Suppressor macrophage treated with lipopolysaccharide for 4 hours (primary cell): Measurements from ENCODE around the gene GORASP2.
"Not testable (repeated sequence)": the region's sequence is repeated elsewhere in the genome, so short reads cannot be mapped to it uniquely, and the experiment has no call there.

Experiments used
- DNase-seq: peaks from one replicate; pipeline ENCODE4 v3.0.0-alpha.2; 2020

Gene GORASP2

DNA sequence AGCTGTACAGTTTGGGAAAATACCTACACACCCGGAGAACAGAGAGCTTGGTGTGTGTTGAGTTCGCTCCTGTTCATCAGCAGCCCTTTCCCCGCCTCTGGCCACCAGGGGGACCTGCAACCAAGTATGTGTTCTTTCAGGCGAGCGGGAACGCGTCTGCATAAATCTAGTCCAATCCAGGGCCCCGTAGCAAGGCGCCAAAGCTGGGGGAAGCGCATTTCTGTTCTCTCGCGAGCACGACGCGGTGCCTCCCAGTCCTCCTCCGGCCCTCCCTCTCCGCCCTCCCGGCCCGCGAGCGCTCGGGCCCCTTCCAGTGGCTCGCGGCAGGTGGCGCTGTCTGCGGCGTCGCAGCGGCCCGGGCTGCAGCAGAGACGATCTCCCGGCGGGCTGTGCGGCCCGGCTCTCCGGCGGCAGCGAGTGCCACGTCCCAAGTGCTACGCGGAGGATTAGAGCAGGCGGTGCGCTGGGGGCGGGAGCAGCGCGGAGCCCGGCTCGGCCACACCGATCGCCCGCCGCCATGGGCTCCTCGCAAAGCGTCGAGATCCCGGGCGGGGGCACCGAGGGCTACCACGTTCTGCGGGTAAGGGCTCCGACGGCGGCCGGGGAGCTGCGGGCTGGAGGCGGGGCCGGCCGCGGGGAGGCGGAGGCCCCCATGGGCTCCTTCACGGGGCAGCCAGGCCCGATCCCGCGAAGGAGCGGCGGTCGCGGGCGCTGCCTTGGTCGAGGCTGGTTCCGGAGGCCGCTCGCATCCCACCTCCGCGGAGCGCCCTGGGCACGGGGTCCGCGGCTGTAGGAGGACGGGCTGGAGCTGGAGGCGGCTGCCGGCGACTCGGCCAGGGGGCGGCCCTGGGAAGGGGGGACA lies at the start of gene GORASP2:
TSS of gene GORASP2 (plus strand) at position 430 of the 862 bp plus-strand sequence. CDS start at position 518, 88 bp downstream.
- peak; percentile 99 for DNase-seq

DNA sequence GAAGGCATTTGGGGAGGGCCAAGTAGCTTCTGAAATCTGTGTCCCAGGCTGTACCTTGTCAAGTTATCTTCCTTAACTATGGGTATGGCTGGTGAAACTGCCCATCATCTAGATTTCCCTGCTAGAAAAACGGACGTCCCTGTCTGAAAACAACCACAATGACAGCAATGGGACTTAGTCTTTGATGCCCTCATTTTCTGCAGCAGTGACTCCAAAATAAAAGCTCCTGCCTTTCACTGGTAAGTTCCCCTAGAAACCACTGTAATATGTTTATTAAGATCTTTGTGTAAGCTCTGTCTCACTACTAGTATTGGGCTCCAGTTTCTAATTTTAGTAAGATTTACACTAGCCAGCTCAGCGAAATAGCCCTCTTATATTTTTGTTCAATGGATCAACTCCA lies 47.2 kb upstream of the GORASP2 start:
- no peak for DNase-seq

DNA sequence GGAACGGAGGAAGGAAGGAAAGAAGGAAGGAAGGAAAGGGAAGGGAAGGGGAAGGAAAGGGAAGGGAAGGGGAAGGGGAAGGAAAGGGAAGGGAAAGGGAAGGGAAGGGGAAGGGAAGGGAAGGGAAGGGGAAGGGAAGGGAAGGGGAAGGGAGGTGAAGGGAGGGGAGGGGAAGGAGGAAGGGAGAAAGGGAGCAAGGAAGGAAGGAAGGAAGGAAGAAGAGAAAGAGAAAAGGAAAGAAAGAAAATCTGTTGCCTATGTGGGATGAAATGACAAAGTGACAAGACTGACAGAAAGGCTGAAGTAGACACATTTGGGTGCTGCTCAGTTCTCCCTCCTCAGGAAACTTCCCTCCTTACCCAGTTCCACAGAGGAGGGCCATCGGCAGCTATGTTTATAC lies 46.3 kb upstream of the GORASP2 start:
- no peak for DNase-seq

DNA sequence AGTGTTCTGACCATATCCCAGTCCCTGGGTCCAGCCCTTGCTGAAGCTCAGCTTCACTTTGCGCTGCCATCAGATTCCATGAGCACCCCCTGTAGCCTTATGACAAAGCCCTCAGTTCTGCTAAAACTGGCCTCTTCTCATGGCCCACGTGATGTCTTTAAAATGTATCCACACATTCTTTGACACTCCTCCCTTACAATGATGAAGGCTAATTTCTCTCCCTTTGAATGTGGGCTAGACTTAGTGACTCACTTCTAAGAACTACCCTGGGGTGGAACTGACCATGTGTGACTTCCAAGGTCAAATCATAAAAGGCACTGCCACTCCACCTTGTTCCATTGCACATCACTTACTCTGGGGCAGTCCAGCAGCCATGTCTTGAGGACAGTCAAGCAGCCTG lies 45.4 kb upstream of the GORASP2 start:
- DNase-seq, result no peak

DNA sequence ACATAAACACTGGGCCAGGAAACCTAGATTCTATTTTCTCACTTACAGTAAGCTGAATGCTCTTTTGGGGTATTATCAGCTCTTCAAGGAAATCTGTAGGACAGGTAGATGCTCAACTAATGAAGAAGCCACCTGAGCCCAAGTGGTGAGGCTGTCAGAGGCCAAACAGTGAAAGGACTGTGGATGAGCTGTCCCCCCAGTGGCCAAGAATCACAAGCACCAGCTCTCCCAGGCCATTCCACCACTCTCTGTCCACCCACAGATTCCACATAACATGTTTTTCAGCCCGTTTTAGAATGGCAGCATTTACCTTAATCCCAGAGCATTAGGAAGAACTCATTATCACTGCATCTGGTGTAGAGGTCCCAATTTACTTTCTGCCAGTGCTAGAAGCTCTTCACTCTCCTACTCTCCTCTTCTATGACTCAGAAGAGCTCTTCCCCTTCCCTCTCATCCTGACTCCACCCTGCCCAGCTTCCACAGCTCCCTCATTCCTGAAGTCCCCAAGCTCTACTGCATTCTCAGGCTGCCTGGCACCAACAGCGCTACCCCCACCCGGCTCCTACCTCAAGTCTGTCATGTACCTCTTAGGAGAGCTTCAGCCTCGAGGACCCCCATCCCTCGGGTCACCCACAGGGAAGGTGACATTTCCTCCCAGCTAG lies 43.8 kb upstream of the GORASP2 start:
- no peak for DNase-seq

DNA sequence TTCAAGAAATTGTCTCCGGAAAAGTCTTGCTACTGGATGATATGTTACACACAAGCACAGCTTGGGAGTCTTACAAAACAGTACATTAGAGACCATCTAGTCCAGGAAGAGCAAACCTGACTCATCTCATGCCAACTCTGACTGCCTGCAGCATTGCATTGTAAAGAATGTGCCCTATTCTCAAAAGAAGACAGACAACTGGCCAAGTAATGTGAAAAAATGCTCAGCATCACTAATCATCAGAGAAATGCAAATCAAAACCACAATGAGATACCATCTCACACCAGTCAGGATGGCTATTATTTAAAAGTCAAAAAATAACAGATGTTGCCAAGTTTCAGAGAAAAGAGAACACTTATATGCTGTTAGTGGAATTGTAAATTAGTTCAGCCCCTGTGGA lies 42.7 kb upstream of the GORASP2 start:
- DNase-seq, result no peak

DNA sequence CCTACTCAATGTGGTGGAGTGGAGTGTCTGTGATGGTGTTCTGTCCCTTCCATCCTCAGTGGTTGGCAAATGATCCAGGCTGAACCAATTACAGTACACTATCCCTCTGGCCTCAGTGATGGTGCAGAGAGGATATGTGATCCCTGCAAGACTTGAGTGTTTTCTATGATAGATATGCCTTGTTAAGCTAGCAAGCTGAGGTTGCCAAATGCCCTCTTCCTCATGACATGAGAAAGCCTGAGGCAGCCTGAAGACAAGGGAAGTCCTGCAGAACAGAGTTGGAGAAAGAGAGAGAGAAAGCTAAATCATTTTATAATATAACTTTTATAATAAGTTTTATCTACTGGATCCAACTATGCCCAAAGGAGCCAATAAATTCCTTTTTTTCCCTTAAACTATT lies 41.6 kb upstream of the GORASP2 start:
- no peak for DNase-seq

DNA sequence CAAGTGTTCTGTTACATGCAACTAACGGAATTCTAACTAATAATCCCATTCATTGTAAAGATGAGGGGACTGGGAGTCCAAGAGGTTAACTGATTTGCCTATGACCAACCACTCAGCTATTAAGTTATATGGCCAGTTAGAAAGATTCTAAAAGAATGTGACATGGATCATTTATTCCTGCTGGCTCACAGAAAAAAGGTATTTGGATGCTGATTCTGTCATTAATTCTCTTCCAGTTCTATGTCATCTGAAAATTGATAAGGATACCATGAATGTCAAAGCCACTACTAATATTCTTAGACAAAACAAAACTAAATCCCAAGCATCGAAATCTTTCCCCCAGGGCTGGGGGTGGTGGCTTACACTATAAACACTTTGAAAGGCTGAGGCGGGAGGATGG lies 41.2 kb upstream of the GORASP2 start:
- DNase-seq, result no peak

DNA sequence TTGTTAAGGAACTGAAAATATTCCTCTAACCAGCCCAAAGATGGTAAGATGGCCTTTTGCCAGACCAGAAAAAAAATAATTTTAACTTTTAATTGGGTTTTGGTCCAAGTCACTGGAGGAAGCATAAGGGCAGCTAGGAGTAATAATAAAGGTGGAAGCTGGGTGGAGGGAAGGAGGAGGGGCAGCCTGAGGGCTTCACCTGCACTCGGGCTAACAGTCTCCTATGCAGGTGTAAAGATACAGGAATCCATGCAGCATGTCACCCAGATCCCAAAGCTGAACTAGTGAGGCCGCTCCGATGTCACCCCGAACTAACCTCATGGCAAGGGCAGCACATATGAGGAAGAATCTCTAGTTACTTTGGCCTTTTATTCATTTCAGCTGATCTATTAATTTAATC lies 37.2 kb upstream of the GORASP2 start:
- DNase-seq, result no peak

DNA sequence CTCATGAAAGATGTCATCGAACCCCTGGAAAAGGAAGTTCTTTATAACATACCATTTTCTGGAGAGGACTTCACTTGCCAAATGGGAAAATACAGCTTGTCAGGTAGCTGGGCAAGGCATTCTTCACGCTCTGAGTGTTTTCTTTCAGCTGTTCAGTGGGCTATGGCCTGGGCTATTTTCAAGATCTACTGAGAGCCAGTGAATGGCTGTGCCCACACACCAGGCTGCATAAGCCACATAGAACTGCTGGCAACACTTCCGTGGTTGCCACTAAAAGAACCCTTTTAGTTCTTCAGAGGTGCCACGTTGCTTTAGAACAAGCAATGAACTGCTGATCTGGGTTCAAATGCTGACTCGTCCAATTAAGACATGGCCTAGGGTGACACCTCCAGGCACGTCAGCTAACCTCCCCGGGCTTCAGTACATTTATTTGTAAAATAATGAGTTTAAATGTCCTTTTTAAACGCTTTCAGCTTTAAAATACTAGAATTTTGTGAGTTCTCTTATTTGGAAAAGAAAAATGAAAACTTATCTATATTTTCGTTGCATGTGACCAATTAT lies 36.6 kb upstream of the GORASP2 start:
- DNase-seq, result no peak

DNA sequence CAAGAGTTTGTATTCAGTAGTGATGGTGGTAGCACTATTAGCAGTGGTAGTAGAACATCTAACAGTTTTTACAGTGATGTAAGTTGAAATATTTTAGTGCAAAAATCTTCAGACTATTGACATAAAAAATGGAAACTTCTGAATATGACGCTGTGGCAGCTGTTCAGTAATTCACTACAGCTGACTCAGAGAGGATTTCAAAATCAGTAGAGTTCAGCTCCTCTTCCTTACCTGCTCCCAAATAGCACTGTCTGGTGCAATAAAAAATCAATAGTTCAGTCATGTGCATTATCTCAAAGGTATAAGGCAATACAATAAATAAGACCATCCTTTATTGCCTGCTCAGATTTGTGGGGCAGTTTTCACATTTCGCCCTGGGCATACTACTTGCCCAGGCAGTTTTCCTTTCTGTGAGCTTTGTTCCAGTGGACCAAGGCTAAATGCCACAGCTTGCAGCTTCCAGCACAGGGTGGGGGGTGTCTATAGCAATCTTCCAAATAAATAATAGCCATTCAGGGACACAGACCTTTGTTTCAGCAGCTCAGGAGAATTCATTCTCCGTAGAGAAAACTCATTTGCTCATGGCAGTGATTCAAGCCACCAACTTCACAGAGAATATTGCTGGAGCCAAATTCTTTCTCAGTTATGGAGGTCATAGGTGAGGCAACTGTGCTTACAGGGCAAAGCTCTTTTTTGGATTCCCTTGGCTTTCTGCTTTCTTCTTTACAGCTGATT lies 33.9 kb upstream of the GORASP2 start:
- no peak for DNase-seq

DNA sequence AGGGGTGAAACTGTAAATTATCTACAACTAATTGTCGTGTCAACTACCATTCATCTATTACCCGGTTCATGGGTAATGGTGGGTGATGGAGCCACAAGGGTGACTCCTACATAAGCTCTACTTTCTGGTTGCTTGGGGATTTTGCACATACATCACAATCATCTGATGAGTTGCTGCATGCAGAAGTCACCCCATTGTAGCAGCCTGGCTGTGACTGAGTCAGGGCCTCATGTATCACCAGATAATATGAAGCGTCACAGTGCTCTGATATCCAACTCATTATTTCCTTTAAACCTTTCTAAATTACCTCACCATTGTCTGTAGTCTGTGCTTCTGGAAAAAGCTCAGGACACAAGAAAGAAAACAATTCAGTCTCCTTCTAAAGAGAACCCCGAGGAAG lies 32.4 kb upstream of the GORASP2 start:
- DNase-seq, result peak; percentile 8

DNA sequence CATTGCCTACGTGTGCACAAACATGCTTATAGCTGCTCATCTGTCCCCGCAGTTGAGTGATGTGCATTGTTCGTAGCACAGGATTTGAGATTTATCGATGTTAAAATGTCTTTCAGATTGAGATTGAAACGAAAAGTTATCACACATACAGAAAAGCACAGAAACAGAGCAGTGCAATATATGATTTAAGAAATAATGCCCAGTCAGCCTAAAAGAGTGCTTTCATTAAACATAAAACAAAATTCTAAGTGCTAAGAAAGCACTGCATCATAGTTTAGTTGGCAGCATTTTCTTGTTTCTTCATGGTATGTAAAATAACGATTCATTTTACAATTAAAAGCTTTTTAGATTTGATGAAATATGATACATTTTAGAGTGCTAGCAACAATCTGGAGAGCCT lies 31.9 kb upstream of the GORASP2 start:
- no peak for DNase-seq

DNA sequence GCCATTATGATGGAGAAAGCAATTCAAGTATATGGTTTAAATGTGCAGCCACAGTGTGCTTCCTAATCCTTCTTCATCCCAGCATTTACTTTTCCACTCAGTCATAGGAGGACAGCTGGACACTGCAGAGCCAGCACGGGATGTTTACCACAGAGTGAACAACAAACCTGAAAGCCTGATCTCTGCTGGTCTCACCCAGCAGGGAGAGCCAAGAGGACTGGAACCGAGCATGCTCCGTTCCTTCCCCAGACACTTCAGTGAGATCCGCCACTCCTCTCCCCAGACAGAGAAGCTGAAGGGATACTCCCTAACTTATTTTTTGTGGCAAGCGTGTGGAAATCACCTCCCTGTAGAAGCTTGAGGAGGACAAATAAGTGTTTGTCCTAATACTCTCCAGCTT lies 23.2 kb upstream of the GORASP2 start:
- no peak for DNase-seq

DNA sequence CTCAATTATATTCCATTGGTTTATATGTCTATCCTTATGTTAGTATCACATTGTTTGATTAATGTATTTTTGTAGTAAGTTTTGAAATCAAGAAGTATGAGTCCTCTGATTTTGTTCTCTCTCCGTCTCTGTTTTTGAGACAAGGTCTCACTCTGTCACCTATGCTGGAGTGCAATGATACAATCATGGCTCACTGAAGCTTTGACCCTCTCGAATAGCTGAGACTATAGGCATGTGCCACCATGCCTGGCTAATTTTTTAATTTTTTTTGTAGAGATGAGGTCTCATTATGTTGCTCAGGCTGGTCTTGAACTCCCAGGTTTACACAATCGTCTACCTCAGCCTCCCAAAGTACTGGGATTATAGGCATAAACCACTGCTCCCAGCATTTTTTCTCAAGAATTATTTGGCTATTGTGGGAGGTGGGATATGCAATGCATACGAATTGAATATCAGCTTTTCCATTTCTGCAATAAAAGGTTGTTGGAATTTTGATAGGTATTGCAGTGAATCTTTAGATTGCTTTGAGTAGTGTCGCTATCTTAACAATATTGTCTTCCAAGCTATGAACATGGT lies 17.7 kb upstream of the GORASP2 start:
- DNase-seq, result no peak

DNA sequence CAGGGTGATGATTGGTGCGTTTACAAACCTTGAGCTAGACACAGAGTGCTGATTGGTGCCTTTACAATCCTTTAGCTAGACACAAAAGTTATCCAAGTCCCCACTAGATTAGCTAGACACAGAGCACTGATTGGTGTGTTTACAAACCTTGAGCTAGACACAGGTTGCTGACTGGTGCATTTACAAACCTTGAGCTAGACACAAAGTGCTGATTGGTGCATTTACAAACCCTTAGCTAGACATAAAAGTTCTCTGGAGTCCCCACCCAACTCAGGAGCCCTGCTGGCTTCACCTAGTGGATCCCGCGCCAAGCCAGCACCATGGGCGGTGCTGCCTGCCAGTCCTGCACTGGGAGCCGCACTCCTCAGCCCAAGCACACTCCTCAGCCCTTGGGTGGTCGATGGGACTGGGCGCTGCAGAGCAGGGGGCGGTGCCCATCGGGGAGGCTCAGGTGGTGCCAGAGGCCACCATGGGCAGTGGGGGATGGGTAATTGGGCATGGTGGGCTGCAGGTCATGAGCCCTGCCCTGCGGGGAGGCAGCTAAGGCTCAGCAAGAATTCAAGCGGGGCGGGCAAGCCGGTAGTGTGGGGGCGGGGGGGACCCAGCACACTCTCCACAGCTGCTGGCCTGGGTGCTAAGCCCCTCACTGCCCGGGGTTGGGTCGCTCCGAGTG lies 13.9 kb upstream of the GORASP2 start:
- not testable (repeated sequence) for DNase-seq

DNA sequence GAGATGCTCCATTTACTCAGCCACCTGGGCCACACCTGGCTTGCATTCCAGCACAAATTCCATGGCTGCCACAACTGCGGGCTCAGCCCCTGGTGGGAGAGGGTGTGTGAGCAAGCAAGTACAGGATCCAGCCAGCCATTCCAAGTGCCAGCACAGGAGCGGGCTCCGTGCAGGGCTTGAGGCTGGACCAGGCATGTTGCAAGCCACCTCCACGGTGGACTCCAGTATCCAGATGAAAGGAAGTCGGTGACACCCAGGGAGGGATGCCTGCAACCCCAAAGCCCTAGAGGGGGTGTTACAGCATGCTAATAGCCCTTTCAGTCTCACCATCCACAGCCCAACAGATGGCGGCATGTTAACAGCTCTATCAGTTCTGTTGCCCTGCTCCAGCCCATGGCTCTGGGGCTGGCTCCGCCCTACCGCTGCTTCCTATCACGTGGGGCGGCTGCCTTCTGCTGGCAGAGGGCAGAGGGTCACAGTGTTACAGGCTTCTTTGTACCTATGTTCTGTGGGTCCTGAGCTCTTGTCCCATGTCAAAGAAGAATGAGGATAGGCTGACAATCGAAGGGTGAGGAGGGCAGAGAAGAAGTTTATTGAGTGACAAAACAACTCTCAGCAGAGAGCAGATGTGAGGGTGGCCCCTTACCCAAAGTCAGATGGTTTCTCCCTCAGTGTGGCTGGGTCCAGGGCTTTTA lies 11.7 kb upstream of the GORASP2 start:
- no peak for DNase-seq

DNA sequence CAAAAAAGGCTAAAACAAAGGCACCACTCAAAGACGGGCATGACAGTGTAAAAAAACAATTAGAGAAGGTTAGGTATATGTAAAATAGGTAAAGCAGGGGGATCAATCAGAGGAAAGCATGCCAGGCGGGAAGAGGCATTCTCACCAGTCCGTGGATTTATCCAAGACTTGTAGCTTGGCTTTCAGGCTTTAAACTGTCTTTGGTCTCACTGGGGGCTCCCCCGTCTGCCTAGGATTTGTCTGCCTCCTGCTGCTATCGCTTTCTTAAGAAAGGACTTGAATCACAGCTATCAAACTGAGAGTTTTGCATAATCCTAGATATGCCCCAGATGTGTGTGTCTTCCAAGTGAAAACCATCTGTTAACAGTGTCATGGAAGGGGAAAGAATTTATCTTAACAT lies 11.1 kb upstream of the GORASP2 start:
- DNase-seq, result no peak

DNA sequence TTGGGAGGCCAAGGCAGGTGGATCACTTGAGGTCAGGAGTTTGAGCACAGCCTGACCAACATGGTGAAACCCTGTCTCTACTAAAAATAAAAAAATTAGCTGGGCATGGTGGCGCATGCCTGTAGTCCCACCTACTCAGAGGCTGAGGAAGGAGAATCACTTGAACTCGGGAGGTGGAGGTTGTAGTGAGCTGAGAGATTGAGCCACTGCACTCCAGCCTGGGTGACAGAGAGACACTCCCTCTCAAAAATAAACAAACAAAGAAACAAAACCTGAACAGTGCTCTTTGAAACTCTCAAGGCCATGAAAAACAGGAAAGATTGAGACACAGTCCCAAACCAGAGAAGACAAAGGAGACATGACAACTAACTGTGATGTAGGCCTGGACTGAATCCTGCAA lies 7.2 kb upstream of the GORASP2 start:
- DNase-seq, result not testable (repeated sequence)

DNA sequence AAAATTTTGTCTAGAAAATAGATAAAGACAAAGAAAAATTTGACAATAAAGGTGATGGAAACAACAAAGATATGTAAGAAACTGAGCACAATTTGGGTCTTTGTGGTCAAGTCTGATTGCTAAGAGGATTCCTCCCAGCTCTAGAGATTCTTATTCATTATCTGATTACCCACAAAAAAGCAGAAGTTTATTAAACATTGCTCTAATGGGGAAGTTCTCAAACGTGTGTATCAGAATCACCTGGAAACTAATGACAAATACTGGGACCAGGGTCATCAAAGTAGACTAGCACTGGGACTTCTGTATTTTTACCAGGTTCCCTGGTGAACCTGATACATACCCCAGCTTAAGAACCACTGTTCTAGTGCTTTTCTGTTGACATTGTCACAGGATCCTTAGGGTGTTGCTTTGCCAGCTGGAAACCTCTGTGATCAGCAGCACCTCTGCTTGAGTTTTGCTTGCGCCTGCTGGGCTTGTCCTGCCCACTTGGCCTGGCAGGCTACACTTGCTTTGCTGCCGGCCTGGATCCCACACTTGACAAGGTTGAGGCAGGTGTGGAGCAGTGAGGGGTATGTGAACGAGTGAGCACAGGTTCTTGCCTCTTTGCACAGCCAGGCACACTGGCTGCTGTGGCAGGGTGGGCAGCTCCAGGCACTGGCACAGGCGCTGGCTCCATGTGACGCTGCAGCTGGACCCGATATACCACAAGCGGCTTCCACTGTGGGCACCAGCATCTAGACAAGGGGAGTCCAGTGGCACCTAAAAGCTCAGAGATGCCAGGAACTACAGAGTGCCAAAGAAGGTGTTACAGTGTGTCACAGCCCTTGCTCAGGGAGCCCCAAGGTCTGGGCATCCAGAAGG lies 6.2 kb upstream of the GORASP2 start:
- no peak for DNase-seq

DNA sequence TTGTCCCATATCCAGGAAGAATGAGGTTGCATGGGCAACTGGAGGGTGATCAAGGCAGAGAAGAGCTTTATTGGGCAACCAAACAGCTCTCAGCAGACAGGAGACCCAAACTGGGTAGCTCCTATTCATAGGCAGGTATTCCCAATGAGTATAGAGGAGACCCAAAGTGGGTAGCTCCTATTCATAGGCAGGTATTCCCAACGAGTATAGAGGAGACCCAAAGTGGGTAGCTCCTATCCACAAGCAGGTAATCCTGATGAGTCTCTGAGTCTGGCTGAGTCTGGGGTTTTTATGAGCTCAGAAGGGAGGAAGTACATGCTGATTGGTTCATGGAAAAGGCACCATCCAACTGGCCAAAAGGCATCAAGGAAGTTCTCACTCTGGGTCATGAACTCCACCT lies 5.3 kb upstream of the GORASP2 start:
- DNase-seq, result no peak
